Activated naive CD4-positive, alpha-beta T cell treated with anti-CD3 and anti-CD28 coated beads, Interleukin-2, amount 10 ng/mL, durations not matched to agents 7 days and 5 days (primary cell): ENCODE results near the gene TFB2M.
"Not testable (repeated sequence)": the region's sequence is repeated elsewhere in the genome, so short reads cannot be mapped to it uniquely, and the experiment has no call there.

Experiments
- CTCF ChIA-PET: fragments of 350-600 bp; sonication (Branson Sonifier 250); formaldehyde crosslinking; loops from one replicate; lab custom pipeline; 2021; ENCODE audit warnings: antibody characterized with exemption; lab: Charles Lee
- DNase-seq: peaks from one replicate; pipeline ENCODE4 v3.0.0-alpha.2; 2020
- H3K27ac Mint-ChIP-seq: one replicate; pipeline ENCODE4 v1.8.0; 2021; ENCODE audit warnings: mild to moderate bottlenecking, moderate library complexity, mixed read lengths
- H3K27me3 Mint-ChIP-seq: one replicate; pipeline ENCODE4 v1.8.0; 2021; ENCODE audit warnings: mild to moderate bottlenecking, mixed read lengths
- H3K36me3 Mint-ChIP-seq: one replicate; pipeline ENCODE4 v1.8.0; 2021; ENCODE audit warnings: mixed read lengths
- H3K4me1 Mint-ChIP-seq: one replicate; pipeline ENCODE4 v1.8.0; 2021; ENCODE audit warnings: mixed read lengths
- H3K4me3 Mint-ChIP-seq: one replicate; pipeline ENCODE4 v1.8.0; 2021; ENCODE audit warnings: mild to moderate bottlenecking, moderate library complexity, mixed read lengths
- H3K9me3 Mint-ChIP-seq: one replicate; pipeline ENCODE4 v1.8.0; 2021; ENCODE audit warnings: mixed read lengths

Gene TFB2M

GRCh38 chr1:246576709-246577032, 10.6 kb upstream of the TFB2M start:
- Mint-ChIP-seq H3K27ac (no peak overlapping the region), H3K4me1 (peaks cover 65% of the 10 kb centered on the region), H3K36me3 (peaks cover 37% of the 10 kb centered on the region), H3K4me3 (no peak overlapping the region), H3K9me3 (peaks cover 5% of the 10 kb centered on the region), H3K27me3 (no peaks in the 10 kb centered on the region)
- no peak for DNase-seq
- CTCF ChIA-PET = interaction anchor here (1.0 kb wide), 1 partner anchor 113 kb away, joined by 4 read pairs; no protein-coding TSS in a partner anchor

DNA sequence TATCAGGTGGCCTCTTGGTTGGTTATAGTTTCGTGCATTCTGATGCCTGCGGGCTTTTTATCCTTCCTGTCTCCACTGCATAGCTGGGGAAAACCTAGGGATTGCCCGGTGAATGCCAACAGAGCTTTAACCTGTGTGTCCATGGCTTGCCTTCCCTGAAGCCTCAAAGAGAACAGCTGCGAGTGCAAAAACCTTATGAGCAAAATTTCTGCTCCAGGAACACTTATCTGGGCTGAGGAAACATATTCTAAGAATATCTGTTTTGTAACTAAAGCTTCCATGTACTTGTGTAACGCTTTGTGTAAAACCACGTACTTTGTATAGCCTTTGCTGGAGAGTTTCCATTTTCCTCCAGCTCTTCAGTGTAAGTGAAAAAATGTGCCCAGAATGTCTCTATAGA, 7.4 kb upstream of the TFB2M start:
- Mint-ChIP-seq H3K27me3 (no peaks in the 10 kb centered on the region), H3K4me1 (peaks cover 72% of the 10 kb centered on the region), H3K4me3 (no peak overlapping the region), H3K36me3 (peaks cover 33% of the 10 kb centered on the region), H3K9me3 (peaks cover 6% of the 10 kb centered on the region), H3K27ac (peak overlapping the region; percentile 83)
- CTCF ChIA-PET = no interaction called here
- DNase-seq = no peak

DNA sequence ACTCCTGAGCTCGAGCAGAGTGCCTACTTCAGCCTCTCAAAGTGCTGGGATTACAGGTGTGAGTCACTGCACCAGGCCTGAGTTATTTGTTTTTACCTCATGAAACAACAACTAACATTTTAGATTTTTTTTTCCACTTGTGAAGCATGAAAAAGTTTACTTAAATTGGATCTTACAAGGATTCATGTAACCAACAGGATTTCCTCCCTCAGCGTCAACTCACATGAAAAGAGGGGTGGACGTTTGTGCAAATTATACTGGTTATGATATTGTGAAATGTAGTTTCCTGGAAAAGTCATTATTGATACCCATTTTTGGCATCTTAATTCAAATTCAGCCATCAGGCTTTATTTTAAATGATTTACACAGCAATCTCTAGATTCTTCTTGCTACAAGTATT, 6.7 kb upstream of the TFB2M start:
- Mint-ChIP-seq H3K4me3 (peak overlapping the region; percentile 31), H3K9me3 (peaks cover 6% of the 10 kb centered on the region), H3K27me3 (no peaks in the 10 kb centered on the region), H3K27ac (peak overlapping the region; percentile 83), H3K36me3 (peaks cover 30% of the 10 kb centered on the region), H3K4me1 (peaks cover 74% of the 10 kb centered on the region)
- no peak for DNase-seq
- CTCF ChIA-PET = no interaction called here

DNA sequence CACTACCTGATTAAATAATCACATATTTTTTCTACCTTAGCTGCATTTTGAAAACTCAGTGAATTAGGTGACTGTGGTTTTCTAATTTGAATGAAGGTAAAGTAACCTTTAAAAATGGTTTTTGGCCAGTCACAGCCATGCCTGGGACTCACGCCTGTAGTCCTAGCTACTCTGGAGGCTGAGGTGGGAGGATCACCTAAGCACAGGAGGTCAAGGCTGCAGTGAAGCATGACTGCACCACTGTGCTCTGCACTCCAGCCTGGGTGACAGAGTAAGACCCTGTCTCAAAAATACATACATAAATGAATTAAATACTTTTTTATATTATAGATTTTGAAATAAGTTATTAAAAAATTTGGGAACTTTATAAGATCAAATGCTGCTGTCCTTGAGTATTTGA, 5.9 kb upstream of the TFB2M start:
- Mint-ChIP-seq H3K36me3 (peaks cover 27% of the 10 kb centered on the region), H3K4me1 (peaks cover 71% of the 10 kb centered on the region), H3K27me3 (no peaks in the 10 kb centered on the region), H3K4me3 (no peak overlapping the region), H3K27ac (peak overlapping the region; percentile 100), H3K9me3 (peaks cover 6% of the 10 kb centered on the region)
- no peak for DNase-seq
- CTCF ChIA-PET = no interaction called here

DNA sequence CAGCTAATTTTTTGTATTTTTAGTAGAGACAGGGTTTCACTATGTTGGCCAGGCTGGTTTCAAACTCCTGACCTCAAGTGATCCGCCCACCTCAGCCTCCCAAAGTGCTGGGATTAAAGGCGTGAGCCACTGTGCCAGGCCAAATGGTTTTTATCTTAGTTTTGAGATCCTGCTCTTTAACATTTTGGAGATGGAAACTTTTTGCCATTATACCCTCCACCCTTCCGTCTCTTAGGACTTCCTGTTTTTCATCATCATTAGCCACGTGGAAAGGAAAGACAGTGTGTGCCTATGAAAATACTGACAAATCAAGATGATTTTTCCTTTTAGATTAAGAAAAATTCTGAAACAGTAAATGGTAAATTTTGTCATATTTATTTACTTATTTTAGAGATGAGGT, 5.2 kb upstream of the TFB2M start:
- CTCF ChIA-PET, H3K9me3 Mint-ChIP-seq, DNase-seq, H3K27me3 Mint-ChIP-seq: not testable (repeated sequence)
- Mint-ChIP-seq H3K4me3 (peak overlapping the region; percentile 48), H3K4me1 (peaks cover 65% of the 10 kb centered on the region), H3K36me3 (peaks cover 24% of the 10 kb centered on the region), H3K27ac (peak overlapping the region; percentile 100)

GRCh38 chr1:246569248-246570238, 3.5 kb upstream of the TFB2M start:
- peak overlapping the region; percentile 79 for H3K4me3 Mint-ChIP-seq
- peaks cover 72% of the 10 kb centered on the region for H3K4me1 Mint-ChIP-seq
- H3K27ac Mint-ChIP-seq = peak overlapping the region; percentile 100
- peaks cover 3% of the 10 kb centered on the region for H3K9me3 Mint-ChIP-seq
- no peaks in the 10 kb centered on the region for H3K27me3 Mint-ChIP-seq
- peaks cover 20% of the 10 kb centered on the region for H3K36me3 Mint-ChIP-seq
- peak; percentile 51 for DNase-seq
- CTCF ChIA-PET = no interaction called here

GRCh38 chr1:246567646-246568235, 1.7 kb upstream of the TFB2M start:
- Mint-ChIP-seq H3K27ac (peak overlapping the region; percentile 99), H3K36me3 (peaks cover 18% of the 10 kb centered on the region), H3K4me3 (peak overlapping the region; percentile 98), H3K9me3 (peaks cover 1% of the 10 kb centered on the region), H3K27me3 (no peaks in the 10 kb centered on the region), H3K4me1 (peaks cover 69% of the 10 kb centered on the region)
- CTCF ChIA-PET = no interaction called here
- DNase-seq = no peak

DNA sequence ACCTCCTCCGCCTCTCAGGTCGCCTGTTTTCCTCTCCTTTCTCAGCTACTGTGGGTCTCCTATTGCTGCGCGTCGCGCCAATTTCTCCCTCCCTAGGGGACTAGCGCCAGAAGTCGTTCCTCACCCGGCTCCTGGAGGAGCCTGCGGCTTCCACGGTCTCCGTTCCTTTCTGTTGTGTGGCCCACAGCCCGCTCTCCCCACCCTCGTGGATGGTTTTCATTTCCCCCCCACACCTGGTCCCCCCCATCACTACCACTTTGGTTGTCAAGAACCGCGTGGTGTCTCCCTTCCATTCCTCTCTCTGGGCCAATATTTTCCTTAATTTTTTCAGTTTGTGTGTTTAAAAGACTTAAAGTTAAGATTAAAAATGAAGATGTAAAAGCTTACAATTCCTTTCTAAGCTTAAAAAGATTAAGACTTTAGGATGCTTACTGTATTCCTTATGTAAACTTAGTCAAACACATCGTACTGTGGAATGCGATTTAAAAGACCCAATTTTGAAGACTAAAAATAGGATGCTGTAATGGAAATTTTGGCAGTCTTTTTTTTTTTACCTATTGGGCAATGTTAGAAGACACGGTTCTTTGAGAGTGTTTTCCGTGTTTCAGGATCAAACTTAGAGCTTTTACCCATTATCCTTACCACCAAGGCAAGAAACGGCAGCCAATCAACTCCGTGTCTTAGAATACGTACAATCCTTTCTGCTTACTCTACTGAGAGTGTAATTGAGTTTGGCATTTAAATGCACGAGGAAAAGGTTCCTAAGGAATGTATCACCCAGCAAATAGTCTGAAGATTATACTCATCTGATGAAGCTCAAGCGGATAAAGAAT, 968 bp upstream of the TFB2M start:
- Mint-ChIP-seq H3K4me3 (peak overlapping the region; percentile 98), H3K4me1 (peaks cover 64% of the 10 kb centered on the region), H3K36me3 (peaks cover 18% of the 10 kb centered on the region), H3K27ac (peak overlapping the region; percentile 99), H3K9me3 (peaks cover 1% of the 10 kb centered on the region), H3K27me3 (no peaks in the 10 kb centered on the region)
- no peak for DNase-seq
- CTCF ChIA-PET = no interaction called here

DNA sequence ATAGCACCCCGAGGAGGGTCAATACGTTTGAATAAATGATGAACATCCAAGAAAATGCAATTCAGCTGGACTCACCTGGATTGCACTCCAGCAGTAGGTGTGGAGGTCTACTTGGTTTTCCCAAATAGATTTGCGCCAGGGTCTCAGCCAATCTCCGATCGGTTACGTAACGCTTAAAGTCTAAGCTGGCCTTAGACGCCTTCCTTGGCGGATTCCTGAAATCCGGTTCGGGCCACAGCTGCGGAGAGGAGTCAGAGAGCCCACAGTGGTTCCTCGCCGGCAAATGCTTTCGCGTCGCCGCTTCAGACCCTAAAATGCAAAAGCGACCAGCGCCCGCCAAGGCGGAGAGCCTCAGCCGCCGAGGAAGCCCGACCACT, 322 bp downstream of the TFB2M start:
- Mint-ChIP-seq H3K36me3 (peaks cover 18% of the 10 kb centered on the region), H3K9me3 (no peaks in the 10 kb centered on the region), H3K4me1 (peaks cover 52% of the 10 kb centered on the region), H3K27me3 (no peaks in the 10 kb centered on the region), H3K27ac (peak overlapping the region; percentile 99), H3K4me3 (peak overlapping the region; percentile 98)
- DNase-seq = no peak
- CTCF ChIA-PET = interaction anchor here (1.1 to 1.2 kb wide), 2 partner anchors 63 to 124 kb away, joined by 3 read pairs; no protein-coding TSS in a partner anchor

GRCh38 chr1:246564839-246565750, 966 bp downstream of the TFB2M start:
- H3K36me3 Mint-ChIP-seq = peaks cover 20% of the 10 kb centered on the region
- H3K27ac Mint-ChIP-seq = peak overlapping the region; percentile 99
- peak overlapping the region; percentile 98 for H3K4me3 Mint-ChIP-seq
- DNase-seq = peak; percentile 25
- no peaks in the 10 kb centered on the region for H3K9me3 Mint-ChIP-seq
- CTCF ChIA-PET = interaction anchor here (1.1 to 1.2 kb wide), 2 partner anchors 64 to 125 kb away, joined by 3 read pairs; no protein-coding TSS in a partner anchor
- no peaks in the 10 kb centered on the region for H3K27me3 Mint-ChIP-seq
- peaks cover 46% of the 10 kb centered on the region for H3K4me1 Mint-ChIP-seq

- H3K4me3 Mint-ChIP-seq, H3K27ac Mint-ChIP-seq, DNase-seq, H3K27me3 Mint-ChIP-seq, CTCF ChIA-PET, H3K9me3 Mint-ChIP-seq: not testable (repeated sequence)
- peaks cover 32% of the 10 kb centered on the region for H3K36me3 Mint-ChIP-seq
- H3K4me1 Mint-ChIP-seq = peaks cover 21% of the 10 kb centered on the region
Measured at GRCh38 chr1:246560833-246561232, 5.2 kb downstream of the TFB2M start.

DNA sequence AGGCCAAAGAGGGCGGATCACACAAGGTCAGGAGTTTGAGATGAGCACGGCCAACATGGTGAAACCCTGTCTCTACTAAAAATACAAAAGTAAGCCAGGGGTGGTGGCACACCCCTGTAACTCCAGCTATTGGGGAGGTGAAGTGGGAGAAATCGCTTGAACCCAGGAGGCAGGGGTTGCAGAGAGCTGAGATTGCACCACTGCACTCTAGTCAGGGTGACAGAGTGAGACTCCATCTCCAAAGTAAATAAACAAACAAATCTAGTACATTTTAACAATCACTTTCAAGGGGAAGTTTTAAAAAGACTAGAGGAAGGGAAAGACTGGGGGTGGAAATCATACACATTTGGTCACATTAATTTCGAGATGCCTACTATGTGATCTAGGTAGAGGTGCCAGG, 6.8 kb downstream of the TFB2M start:
- peaks cover 37% of the 10 kb centered on the region for H3K36me3 Mint-ChIP-seq
- no peak overlapping the region for H3K27ac Mint-ChIP-seq
- H3K27me3 Mint-ChIP-seq = no peaks in the 10 kb centered on the region
- peaks cover 6% of the 10 kb centered on the region for H3K4me1 Mint-ChIP-seq
- DNase-seq = no peak
- H3K9me3 Mint-ChIP-seq = no peaks in the 10 kb centered on the region
- CTCF ChIA-PET = no interaction called here
- H3K4me3 Mint-ChIP-seq = no peak overlapping the region

DNA sequence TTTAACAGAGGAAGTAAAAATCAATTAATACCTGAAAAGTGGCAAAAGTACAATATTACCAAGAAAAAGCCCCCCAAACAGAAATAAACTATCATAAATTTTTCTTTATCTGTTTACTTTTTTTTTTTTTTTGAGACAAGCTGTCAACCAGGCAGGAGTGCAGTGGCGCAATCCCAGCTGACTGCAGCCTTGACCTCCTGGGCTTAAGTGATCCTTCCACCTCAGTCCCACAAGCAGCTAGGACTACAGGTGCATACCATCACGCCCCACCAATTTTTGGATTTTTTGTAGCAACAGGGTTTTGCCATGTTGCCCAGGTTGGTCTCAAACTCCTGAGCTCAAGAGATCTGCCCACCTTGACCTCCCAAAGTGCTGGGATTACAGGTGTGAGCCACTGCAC, 8.0 kb downstream of the TFB2M start:
- no peaks in the 10 kb centered on the region for H3K4me1 Mint-ChIP-seq
- H3K4me3 Mint-ChIP-seq = no peak overlapping the region
- no peaks in the 10 kb centered on the region for H3K27me3 Mint-ChIP-seq
- no peaks in the 10 kb centered on the region for H3K9me3 Mint-ChIP-seq
- H3K27ac Mint-ChIP-seq = no peak overlapping the region
- CTCF ChIA-PET = interaction anchor here (1.0 kb wide), 1 partner anchor 60 kb away, joined by 4 read pairs; no protein-coding TSS in a partner anchor
- no peak for DNase-seq
- peaks cover 43% of the 10 kb centered on the region for H3K36me3 Mint-ChIP-seq
